Measurements from ENCODE around the gene NOB1.
"Not testable (repeated sequence)": the region's sequence is repeated elsewhere in the genome, so short reads cannot be mapped to it uniquely, and the experiment has no call there.

NOB1 gene

DNA sequence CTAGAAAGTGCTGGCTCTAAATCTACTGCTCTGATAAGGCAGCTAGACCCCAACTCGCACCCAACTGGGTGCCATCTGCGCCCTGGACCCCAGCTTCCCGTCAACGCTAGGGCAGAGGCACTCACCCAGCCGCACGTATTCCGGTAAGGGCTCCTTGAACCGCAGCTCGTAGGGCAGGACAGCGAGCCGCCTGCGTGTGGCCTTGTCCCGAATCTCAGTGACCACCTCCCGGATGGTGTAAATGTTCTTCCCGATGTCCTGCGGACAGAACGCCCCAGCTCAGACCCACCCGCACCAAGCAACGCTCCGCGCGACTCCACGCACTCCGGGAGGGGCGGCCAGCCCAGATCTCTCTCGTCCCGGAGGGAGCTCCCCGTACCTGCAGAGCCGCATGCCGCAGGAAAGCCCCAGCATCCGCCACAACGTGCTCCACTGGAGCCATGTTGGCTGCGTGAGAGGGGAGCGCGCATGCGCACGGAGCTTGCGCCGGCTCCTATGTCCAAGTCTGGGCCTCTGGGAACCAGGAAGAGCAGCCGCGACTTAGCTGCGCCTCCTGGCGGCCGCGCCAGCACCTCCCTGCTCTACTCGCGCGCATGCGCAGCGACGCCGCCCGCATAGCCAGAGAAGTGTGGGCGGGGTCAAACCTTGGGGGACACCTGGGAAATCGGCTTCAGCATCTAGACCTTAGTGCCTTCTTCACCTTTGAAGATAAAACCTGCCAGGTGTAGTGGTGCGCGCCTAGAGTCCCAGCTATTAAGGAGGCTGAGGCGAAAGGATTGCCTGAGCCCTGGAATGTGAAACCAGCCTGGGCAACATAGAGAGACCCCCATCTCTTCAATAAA is at the start of gene NOB1:
Gene NOB1 (minus strand): TSS at position 458 of the 842 bp plus-strand sequence. CDS start 16 bp downstream, at position 442.
- DNase-seq = peak; percentile 87

- no peak for DNase-seq
Measured at GRCh38 chr16:69804297-69804696, 49.6 kb upstream of the NOB1 start.

- DNase-seq = no peak
Measured at GRCh38 chr16:69799611-69800031, 44.9 kb upstream of the NOB1 start.

DNA sequence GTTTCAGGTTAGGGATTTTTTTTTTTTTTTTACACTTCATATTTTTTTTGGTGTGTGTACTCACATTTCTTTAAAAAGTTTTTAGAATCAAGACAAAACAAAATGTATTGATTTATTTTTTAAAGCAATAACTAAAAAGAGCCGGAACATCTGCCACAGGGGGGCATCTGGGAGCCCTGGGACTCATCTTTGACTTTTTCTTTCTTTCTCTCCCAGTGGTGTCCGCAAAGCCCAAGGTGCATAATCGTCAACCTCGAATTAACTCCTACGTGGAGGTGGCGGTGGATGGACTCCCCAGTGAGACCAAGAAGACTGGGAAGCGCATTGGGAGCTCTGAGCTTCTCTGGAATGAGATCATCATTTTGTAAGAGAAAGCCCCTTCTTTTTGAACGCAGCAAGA is 43.7 kb upstream of the NOB1 start:
- DNase-seq = no peak

GRCh38 chr16:69796285-69797118 is 41.8 kb upstream of the NOB1 start:
- no peak for DNase-seq

DNA sequence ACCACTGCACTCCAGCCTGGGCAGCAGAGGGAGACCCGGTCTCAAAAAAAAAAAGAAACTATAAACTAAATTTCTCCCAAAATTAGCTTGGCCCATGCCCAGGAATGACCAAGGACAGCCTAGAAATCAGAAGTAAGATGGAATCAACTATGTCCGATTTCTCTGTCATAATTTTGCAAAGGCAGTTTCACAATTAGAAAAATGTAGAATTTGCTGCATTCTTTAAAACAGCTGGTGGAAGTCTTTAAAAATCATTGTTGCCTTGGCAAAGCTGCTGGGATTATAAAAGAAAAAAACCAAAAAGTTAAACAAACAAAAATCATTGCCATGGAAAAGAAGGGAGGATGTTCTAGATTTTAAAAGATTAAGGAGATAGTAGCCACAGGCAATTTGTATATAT is 39.8 kb upstream of the NOB1 start:
- no peak for DNase-seq

DNA sequence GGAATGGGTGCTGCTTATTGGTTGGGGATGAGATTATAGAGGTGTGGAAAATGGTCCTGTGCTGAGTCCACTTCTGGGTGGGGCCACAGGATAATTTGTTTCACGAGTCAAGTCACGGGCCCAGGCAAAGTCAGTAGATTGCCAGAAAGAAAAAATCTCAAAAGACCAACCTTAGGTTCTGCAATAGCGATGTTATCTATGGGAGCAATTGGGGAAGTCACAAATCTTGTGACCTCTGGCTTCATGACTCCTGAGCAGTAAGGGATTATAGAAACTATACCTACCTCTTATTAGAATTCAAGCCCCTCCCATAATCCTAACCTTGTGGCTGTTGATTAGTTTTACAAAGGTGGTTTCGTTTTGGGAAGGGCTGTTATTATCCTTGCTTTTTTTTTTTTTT is 38.8 kb upstream of the NOB1 start:
- DNase-seq = no peak

GRCh38 chr16:69791391-69791847 is 36.7 kb upstream of the NOB1 start:
- DNase-seq = not testable (repeated sequence)

- DNase-seq = no peak
Measured at GRCh38 chr16:69787883-69788282, 33.2 kb upstream of the NOB1 start.

- DNase-seq = no peak
Measured at GRCh38 chr16:69784586-69784985, 29.9 kb upstream of the NOB1 start.

GRCh38 chr16:69781118-69781517 is 26.4 kb upstream of the NOB1 start:
- no peak for DNase-seq

DNA sequence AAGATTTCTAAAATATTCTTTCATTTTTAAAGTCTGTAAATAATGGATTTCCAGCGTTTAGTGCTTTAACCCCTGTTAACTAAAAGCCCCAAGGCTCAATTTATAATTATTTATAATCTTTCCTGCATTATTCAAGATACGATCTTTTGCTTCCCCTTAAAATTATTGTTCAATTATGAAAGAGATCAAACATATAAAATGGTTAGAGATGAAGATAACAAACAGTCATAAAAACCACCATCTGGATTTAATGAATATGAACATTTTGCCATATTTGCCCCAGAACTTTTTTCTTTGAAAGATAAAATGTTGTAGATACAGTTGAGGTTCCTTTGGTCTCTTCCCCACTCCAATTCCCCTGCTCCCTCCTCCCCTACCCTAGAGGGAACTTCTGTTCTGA is 25.0 kb upstream of the NOB1 start:
- no peak for DNase-seq

DNA sequence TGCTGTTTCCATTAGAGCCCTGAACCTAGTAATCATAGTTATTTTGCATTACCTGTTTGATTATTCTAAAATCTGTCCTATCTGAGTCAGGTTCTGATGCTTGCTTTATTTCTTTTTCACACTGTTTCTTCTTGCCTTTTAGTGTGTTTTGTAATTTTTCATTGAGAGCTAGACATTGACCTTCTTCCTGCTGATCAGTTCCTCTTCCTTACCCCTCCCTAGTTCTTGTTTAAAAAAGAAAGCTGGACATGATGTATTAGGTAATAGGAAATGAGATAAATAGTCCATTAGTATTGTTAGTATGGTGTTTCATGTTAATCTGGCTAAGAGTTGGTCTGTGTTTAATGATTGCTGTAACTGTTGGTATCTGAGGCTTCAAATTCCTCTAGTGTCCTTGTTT is 20.8 kb upstream of the NOB1 start:
- no peak for DNase-seq

- no peak for DNase-seq
Measured at GRCh38 chr16:69773260-69773947, 18.7 kb upstream of the NOB1 start.

DNA sequence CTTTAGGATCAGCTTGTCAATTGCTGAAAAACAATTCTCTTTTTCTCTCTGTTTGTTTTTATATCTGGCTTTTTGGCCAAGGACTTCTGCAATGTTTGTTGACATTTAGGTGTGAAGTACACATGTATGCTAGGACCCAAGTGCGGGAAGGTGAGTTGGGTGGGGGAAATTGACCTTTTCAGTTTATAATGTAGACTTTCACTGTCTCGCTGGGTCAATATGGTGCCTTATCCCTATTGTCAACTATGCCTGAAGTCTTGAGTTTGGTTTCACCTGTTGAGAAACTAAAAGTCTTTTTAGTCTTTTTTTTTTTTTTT is 16.9 kb upstream of the NOB1 start:
- no peak for DNase-seq

DNA sequence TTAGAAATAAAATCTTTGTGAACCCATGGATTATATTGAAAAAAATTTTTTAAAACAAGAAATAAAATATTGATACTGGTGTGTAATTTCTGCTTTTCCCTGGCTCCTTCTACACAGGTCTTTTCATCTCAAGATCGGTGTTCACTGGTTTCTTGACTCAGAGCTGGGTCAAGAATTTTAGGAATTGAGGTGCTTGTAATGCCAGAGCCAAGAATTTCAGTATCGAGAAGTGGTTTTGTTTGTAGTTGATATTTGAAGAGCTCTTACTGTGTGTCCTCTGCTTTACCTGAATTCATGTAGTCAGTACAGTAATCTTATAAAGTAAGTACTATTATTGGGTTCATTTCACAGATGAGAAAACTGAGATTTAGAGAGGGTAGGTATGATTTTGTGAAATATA is 14.7 kb upstream of the NOB1 start:
- no peak for DNase-seq

DNA sequence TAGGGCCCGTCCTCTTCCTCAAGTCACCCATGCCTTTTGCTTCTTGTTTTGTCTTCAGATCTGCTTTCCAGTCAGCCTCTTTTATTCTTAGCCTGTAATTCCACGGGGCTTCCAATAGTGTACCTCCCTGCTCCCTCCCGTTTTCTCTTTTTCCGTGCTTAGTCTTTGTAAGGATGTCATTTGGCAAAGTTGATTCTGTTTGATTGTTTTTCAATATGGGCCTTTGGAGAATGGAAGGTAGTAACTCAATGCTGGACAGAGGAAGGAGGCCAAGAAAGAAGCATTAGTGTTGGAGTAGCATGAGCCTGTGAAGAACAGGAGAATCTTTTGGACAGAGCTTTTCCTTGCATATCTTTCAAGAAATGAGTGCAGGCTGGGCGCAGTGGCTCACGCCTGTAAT is 13.9 kb upstream of the NOB1 start:
- DNase-seq = no peak

DNA sequence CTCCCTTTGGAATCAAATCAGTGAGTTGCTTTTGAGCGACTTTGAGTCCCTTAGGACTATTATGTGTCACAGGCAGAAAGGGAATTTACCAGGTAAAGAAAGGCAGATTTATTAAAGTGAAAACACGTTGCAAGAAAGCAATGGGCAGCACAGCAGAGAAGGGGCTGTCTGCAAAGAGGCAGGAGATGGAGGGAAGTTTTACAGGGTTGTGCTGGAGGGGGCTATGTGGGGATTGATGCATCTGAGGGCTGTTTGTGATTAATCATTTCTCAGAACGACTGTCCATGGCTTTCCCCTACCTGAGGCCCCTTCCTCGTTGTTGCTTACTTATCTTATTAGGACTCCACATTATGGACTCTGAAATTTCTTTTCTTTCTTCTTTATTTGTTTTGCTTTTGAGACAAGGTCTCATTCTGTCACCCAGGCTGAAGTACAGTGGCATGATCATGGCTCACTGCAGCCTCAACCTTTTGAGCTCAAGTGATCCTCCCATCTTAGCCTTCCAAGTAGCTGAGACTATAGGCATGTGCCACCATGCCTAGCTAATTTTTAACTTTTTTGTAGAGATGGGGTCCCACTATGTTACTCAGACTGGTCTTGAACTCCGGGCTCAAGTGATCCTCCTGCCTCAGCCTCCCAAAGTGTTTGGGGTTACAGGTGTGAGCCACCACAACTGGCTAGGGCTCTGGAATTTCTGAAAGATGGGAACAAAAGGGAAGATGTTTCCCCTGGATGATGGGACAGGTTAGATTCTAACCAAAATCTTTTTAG is 12.9 kb upstream of the NOB1 start:
- no peak for DNase-seq

GRCh38 chr16:69763599-69763942 is 8.8 kb upstream of the NOB1 start:
- no peak for DNase-seq

GRCh38 chr16:69762814-69763598 is 8.3 kb upstream of the NOB1 start:
- no peak for DNase-seq

DNA sequence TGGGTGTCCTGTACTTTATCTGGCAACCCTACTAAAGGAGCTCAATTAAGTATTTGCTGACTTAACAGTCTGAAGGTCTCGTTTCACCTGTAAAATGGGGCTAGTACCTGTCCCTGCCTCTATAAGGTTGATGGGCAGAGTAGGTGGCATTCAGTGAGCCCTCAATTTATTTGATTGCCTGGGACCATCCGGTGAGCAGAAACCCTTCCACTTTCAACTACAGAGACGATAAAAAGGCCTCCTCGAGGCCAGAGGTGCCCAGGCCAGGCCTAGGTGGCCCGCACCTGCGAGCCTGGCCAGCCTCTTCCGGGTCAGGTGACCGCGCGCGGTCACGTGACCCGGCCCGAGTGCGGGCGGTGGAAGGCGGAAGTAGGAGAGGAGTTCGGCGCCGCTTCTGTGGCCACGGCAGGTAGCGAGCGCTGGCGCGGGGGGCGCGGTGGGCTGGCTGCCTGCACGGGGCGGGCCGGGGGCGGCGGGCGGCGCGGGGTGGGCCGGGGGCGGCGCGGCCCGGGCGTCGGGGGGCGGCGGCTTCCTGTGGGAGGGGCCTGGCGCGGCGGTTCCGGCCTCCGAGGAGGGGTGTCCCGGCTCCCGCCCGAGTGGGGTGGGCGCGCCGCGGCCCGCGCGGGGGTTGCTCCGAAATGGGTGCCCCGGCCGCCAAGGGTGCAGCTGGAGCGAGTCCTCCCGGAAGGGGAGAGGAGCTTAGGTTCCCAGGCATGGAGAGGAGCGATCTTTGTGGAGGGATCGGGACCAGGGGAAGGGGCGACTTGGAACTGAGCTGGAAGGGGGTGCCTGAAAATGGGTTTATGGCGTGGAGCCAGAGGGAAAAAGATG is 7.5 kb upstream of the NOB1 start, which contains the start of gene WWP2:
Gene WWP2 (plus strand): TSS at position 350 of the 831 bp plus-strand sequence. CDS start 24,679 bp downstream, outside the sequence.
- DNase-seq = peak; percentile 33
